DOHH2 (cell line): ENCODE measurements around the gene METTL22.

Source experiments
- EZH2phosphoT487 ChIP-seq: fragments of 200-600 bp; sonication (generic); IDR thresholded peaks from 2 replicates; pipeline ENCODE4 v1.6.1; 2017; ENCODE audit warnings: borderline replicate concordance, mild to moderate bottlenecking, antibody characterized with exemption, low read length, moderate library complexity, mixed read lengths
- TF ChIP-seq, protein P1 (sequence below): fragments of 200-600 bp; sonication (generic); IDR thresholded peaks from one replicate; pipeline ENCODE4 v1.5.1; 2014; ENCODE audit warnings: antibody characterized with exemption, mild to moderate bottlenecking, low read depth, low read length; ENCODE audit not compliant: poor library complexity, severe bottlenecking

DNA sequence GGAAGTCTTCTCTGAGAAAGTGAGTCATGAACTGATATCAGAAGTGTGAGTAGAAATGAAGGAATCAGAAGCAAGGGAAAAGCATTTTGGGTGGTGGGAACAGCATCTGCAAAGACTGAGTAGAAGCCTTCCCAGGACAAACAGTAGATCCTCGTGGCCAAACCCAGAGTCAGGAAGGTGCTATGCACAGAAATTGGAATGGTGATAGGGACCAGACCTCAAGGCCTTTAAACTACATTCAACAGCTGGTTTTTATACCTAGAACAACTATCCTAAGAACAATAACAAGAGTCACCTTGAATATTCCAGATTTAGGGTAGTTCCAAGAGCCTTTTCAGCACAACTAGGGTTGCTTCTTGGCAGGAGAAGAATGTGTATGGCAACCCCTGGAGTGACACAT is 68.2 kb downstream of the METTL22 start:
- TF ChIP-seq, protein P1, sequence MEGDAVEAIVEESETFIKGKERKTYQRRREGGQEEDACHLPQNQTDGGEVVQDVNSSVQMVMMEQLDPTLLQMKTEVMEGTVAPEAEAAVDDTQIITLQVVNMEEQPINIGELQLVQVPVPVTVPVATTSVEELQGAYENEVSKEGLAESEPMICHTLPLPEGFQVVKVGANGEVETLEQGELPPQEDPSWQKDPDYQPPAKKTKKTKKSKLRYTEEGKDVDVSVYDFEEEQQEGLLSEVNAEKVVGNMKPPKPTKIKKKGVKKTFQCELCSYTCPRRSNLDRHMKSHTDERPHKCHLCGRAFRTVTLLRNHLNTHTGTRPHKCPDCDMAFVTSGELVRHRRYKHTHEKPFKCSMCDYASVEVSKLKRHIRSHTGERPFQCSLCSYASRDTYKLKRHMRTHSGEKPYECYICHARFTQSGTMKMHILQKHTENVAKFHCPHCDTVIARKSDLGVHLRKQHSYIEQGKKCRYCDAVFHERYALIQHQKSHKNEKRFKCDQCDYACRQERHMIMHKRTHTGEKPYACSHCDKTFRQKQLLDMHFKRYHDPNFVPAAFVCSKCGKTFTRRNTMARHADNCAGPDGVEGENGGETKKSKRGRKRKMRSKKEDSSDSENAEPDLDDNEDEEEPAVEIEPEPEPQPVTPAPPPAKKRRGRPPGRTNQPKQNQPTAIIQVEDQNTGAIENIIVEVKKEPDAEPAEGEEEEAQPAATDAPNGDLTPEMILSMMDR, result no peak
- TF ChIP-seq EZH2phosphoT487, result no peak
